ENCODE data around the gene PSMD13.

- TF ChIP-seq EZH2phosphoT487 (IDR thresholded peaks at IDR 0.05; ENCODE audit: low read depth) (no peak), CTCF (IDR thresholded peaks at IDR 0.05; ENCODE audit: low read depth, low read length) (no peak)
These were observed 54.0 kb downstream of the PSMD13 start for GRCh38 chr11:290621-291231.

All from OCI-LY3 (cell line).